ENCODE results near the gene GABRQ. TPM values are rescaled to one million over a fixed set of nuclear protein-coding genes. Genes with fewer than 3 reads are reported as not detected.

GABRQ gene
- total and polyA plus RNA-seq, 2 of the 13 experiments (the other 11 are each of a cell fraction or from before 2014, with no cell fraction given), result not detected

DNA sequence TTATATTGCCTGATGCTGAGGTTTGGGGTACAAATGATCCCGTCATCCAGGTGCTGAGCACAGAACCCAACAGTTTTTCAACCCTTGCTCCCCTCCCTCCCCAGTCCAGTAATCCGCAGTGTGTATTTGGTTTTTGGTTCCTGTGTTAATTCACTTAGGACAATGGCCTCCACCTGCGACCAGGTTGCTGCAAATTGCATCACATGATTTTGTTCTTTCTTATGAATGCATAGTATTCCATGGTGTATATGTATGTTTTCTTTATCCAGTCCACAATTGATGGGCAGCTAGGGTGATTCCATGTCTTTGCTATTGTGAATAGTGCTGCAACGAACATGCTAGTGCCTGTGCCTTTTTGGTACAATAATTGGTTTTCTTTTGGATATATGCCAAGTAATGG, 25.4 kb downstream of the GABRQ start (continued):
- no peak for TF ChIP-seq POGK (CRISPR knock-in tag; conservative IDR thresholded peaks at IDR 0.05)
- TF ChIP-seq, protein P1, sequence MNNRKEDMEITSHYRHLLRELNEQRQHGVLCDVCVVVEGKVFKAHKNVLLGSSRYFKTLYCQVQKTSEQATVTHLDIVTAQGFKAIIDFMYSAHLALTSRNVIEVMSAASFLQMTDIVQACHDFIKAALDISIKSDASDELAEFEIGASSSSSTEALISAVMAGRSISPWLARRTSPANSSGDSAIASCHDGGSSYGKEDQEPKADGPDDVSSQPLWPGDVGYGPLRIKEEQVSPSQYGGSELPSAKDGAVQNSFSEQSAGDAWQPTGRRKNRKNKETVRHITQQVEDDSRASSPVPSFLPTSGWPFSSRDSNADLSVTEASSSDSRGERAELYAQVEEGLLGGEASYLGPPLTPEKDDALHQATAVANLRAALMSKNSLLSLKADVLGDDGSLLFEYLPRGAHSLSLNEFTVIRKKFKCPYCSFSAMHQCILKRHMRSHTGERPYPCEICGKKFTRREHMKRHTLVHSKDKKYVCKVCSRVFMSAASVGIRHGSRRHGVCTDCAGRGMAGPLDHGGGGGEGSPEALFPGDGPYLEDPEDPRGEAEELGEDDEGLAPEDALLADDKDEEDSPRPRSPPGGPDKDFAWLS (CRISPR knock-in tag; IDR thresholded peaks at IDR 0.05; ENCODE audit: borderline replicate concordance), result no peak
- TF ChIP-seq, protein P2, sequence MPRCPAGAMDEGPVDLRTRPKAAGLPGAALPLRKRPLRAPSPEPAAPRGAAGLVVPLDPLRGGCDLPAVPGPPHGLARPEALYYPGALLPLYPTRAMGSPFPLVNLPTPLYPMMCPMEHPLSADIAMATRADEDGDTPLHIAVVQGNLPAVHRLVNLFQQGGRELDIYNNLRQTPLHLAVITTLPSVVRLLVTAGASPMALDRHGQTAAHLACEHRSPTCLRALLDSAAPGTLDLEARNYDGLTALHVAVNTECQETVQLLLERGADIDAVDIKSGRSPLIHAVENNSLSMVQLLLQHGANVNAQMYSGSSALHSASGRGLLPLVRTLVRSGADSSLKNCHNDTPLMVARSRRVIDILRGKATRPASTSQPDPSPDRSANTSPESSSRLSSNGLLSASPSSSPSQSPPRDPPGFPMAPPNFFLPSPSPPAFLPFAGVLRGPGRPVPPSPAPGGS (CRISPR knock-in tag; IDR thresholded peaks at IDR 0.05), result no peak
- no peak for TF ChIP-seq SIX1 (CRISPR knock-in tag; IDR thresholded peaks at IDR 0.05; ENCODE audit: borderline replicate concordance)

DNA sequence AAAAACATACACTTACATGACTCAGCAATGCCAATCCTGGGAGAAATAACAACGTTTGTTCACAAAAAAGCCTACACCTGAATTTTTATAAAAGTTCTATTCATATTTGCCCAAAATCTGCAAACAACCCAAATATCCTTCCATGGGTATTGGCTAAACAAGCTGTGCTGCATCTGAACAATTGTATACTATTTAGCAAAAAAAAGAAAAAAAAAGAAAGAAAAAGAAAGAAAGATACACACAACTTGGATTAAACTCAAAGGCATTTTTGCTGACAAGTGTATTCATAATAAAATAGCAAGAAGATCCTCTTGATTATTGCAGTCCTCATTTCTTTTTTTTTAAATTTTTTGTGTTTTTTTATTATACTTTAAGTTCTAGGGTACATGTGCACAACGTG, 36.4 kb downstream of the GABRQ start:
- ChIA-PET CTCF (ENCODE audit: low intra/inter-chr PET ratio, low total read pairs) (no interaction called here), POLR2A (no interaction called here)
- ATAC-seq (no peak), FAIRE-seq (no peak), DNase-seq (ENCODE audit: low spot score) (no peak)
- Histone ChIP-seq H3K4me3 (replicated peaks in 1 of 3; ENCODE audit: insufficient read depth in 1 of 3, low read depth in 2 of 3, low read length in 3 of 3) (no peak overlapping the region), H2AFZ (ENCODE audit: low read length) (no peak overlapping the region), H3K4me2 (ENCODE audit: low read depth, low read length) (no peak overlapping the region), H3K79me2 (ENCODE audit: insufficient read depth, low read length) (no peaks in the 10 kb centered on the region), H3K36me3 (replicated peaks in 1 of 2; ENCODE audit: control insufficient read depth in 1 of 2, insufficient read depth in 2 of 2, low read length in 2 of 2) (no peaks in the 10 kb centered on the region), H3K4me1 (ENCODE audit: insufficient read depth, low read length) (no peaks in the 10 kb centered on the region), H3K27ac (ENCODE audit: extremely low read length, insufficient read depth, low read length) (no peak overlapping the region), H3K9ac (ENCODE audit: insufficient read depth, low read depth, low read length) (no peak overlapping the region), H3K27me3 (ENCODE audit: control insufficient read depth in 1 of 2, insufficient read depth in 2 of 2, low read length in 2 of 2) (no peaks in the 10 kb centered on the region), H3K9me3 (ENCODE audit: low read length) (no peaks in the 10 kb centered on the region), H4K20me1 (ENCODE audit: insufficient read depth, low read length) (no peaks in the 10 kb centered on the region)
- WGBS (ENCODE audit: low lambda C conversion rate), result 4% methylated on average over 2 of the region's 2 CpGs
- intact Hi-C loops (cut with micrococcal nuclease; ENCODE audit: unreplicated experiment) (no loop called here), in situ Hi-C loops (cut with HindIII; ENCODE audit: extremely low pct_ligation_motif_present, low pct_unique_long_range_greater_than_20kb) (no loop called here)
- no peak for TF ChIP-seq ZNF737 (CRISPR knock-in tag; IDR thresholded peaks at IDR 0.05; ENCODE audit: borderline replicate concordance)
- no peak for TF ChIP-seq CBFB (CRISPR knock-in tag; IDR thresholded peaks at IDR 0.05)
- no peak for TF ChIP-seq DNMT1 (CRISPR knock-in tag; IDR thresholded peaks at IDR 0.05)
- peak in 1 of 2 experiments; percentile 5; a peak in 1 of 4 replicates for TF ChIP-seq MAFK (conservative IDR thresholded peaks at IDR 0.05 in 1 of 2, IDR thresholded peaks at IDR 0.05 in 1 of 2; ENCODE audit: low read length in 2 of 2)
- no peak for TF ChIP-seq ZNF382 (CRISPR knock-in tag; IDR thresholded peaks at IDR 0.05; ENCODE audit: borderline replicate concordance)
- no peak for TF ChIP-seq ZNF598 (CRISPR knock-in tag; IDR thresholded peaks at IDR 0.05; ENCODE audit: borderline replicate concordance)
- no peak for TF ChIP-seq ZNF280B (CRISPR knock-in tag; IDR thresholded peaks at IDR 0.05; ENCODE audit: borderline replicate concordance)
- BruUV-seq (replicated peaks), result no TSS peak
